T-helper 2 cell treated with Interferon-gamma antibody and Interleukin-4, amounts not matched to agents 100 ng/mL and 5 ng/mL, for 36 hours (primary cell): ENCODE data around the gene FGF19. TPM values are rescaled to one million over a fixed set of nuclear protein-coding genes. Genes with fewer than 3 reads are reported as not detected.

Source experiments
- intact Hi-C: fragments of 100-400 bp; cut with micrococcal nuclease; formaldehyde crosslinking; loops from one replicate; pipeline ENCODE4 v1.15.1; 2023
- total RNA-seq: library from RNA; stranded (reverse); gene quantifications from 2 replicates; pipeline ENCODE4 v1.2.3, GENCODE V29; 2022

Gene FGF19
- total RNA-seq, 1 donor from 2014 or later: not detected

GRCh38 chr11:69657456-69657910 lies 46.3 kb downstream of the FGF19 start:
- intact Hi-C loops: no loop called here

GRCh38 chr11:69656536-69657455 lies 47.0 kb downstream of the FGF19 start:
- intact Hi-C loops: no loop called here

- intact Hi-C loops: no loop called here
Measured at GRCh38 chr11:69655479-69656428, 48.1 kb downstream of the FGF19 start.

GRCh38 chr11:69654660-69655478 lies 49.0 kb downstream of the FGF19 start:
- intact Hi-C loops: no loop called here

- intact Hi-C loops: no loop called here
Measured at GRCh38 chr11:69654001-69654659, 49.7 kb downstream of the FGF19 start.

- intact Hi-C loops: no loop called here
Measured at GRCh38 chr11:69653406-69653960, 50.3 kb downstream of the FGF19 start.

- intact Hi-C loops: no loop called here
Measured at GRCh38 chr11:69652999-69653398, 50.8 kb downstream of the FGF19 start.

GRCh38 chr11:69651834-69652620 lies 51.8 kb downstream of the FGF19 start:
- intact Hi-C loops: no loop called here

GRCh38 chr11:69650832-69651344 lies 52.9 kb downstream of the FGF19 start:
- intact Hi-C loops: no loop called here

GRCh38 chr11:69650081-69650831 lies 53.6 kb downstream of the FGF19 start:
- intact Hi-C loops: no loop called here

GRCh38 chr11:69649576-69649900 lies 54.3 kb downstream of the FGF19 start:
- intact Hi-C loops: loop anchor here (10.0 kb wide), 1 partner anchor 55 kb away; the partner anchor contains the start of gene FGF19

- intact Hi-C loops: loop anchor here (10.0 kb wide), 1 partner anchor 56 kb away; the partner anchor contains the start of gene FGF19
Measured at GRCh38 chr11:69648679-69649575, 54.9 kb downstream of the FGF19 start.

Other genes with a start within 250 kb of the FGF19 start
- gene LINC01488, start 222.4 kb downstream of the FGF19 start, total RNA-seq: not detected in 2 replicates
- 0.16 and 0.43 TPM in 2 replicates for gene CCND1, start 62.9 kb downstream of the FGF19 start, total RNA-seq
- 27.6 and 27.8 TPM in 2 replicates for gene LTO1, start 28.7 kb downstream of the FGF19 start, total RNA-seq
- gene FGF4, start 71.3 kb upstream of the FGF19 start, total RNA-seq: not detected in 2 replicates
- gene FGF3, start 115.4 kb upstream of the FGF19 start, total RNA-seq: not detected in 2 replicates